GM21737 (cell line): ENCODE measurements around the gene SELENOO.

Experiments
- ATAC-seq: cut with Tn5 transposase; IDR thresholded peaks from one replicate; pipeline ENCODE4 v1.9.1; 2021; ENCODE audit warnings: mild to moderate bottlenecking, moderate library complexity; ENCODE audit not compliant: unreplicated experiment

The SELENOO gene

DNA sequence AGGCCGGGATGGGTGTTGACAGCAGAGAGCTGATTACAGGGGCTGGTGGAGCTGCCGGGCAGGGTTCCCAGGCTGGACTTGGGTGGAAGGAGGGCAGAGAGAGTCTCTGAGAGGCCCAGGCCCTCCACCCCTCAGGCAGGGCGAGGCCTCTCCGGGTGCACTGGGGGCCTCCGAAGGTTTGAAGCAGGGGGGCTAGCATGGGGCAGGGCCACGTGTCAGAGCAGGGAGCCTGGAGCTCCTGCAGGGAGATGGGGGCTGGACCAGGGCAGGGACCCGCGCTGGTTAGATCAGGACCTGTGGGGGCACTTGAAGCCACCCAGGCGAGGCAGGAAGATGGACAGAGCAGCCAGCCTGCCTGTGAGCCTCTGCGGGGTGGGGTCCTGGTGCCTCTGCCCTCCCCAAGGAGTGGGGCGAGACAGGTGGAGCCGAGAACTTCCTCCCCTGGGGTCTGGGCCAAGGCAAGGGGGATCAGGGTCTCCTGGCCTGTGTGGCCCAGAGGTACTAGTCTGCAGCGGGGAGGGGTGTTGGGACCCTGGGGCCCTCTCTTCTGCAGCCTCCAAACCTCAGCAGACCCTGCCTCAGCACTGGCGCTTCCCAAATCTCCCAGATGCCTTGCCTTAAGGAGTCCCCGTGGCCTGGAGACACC, 29.4 kb upstream of the SELENOO start:
- no peak for ATAC-seq

DNA sequence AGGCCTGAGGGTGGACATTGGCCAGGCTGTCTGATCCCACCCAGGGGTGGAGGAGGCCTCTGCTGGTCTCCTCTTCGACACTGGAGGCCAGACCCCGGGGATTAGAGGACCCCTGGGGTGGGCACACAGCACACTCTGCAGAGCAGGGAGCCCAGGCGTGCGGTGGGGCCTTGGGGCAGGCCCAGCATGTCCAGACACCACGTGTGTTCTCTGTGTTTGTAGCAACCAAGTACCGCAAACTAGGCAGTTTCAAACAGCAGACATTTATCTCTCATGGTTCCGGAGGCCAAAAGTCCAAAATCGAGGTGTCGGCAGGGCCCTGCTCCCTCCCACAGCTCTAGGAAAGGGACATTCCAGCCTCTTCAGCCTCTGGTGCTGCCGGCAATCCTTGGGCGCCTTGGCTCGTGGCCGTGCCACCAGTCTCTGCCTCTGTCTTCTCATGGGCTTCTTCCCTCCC, 28.8 kb upstream of the SELENOO start:
- no peak for ATAC-seq

- no peak for ATAC-seq
These were observed 27.4 kb upstream of the SELENOO start for GRCh38 chr22:50173311-50173982.

DNA sequence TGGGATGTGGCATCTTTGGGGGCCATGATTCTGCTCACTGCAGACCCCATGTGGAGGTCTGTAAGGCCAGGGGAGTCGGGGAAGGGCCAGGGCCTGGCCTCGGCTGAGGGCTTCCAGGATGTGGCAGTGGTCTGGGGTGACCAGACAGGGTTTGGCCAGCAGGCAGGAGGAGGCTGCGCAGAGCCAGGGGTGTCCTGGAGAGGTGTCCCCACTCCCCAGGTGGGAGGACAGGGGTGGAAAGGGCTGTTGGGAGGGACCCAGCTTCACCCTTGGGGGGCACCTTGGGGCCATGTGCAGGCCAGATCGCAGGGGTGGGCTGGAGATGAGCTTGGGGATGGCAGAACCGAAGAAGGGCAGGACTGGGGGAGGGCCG, 26.8 kb upstream of the SELENOO start:
- no peak for ATAC-seq

GRCh38 chr22:50174382-50175190, 26.2 kb upstream of the SELENOO start:
- ATAC-seq: no peak

GRCh38 chr22:50175191-50175461, 25.7 kb upstream of the SELENOO start:
- ATAC-seq: no peak

DNA sequence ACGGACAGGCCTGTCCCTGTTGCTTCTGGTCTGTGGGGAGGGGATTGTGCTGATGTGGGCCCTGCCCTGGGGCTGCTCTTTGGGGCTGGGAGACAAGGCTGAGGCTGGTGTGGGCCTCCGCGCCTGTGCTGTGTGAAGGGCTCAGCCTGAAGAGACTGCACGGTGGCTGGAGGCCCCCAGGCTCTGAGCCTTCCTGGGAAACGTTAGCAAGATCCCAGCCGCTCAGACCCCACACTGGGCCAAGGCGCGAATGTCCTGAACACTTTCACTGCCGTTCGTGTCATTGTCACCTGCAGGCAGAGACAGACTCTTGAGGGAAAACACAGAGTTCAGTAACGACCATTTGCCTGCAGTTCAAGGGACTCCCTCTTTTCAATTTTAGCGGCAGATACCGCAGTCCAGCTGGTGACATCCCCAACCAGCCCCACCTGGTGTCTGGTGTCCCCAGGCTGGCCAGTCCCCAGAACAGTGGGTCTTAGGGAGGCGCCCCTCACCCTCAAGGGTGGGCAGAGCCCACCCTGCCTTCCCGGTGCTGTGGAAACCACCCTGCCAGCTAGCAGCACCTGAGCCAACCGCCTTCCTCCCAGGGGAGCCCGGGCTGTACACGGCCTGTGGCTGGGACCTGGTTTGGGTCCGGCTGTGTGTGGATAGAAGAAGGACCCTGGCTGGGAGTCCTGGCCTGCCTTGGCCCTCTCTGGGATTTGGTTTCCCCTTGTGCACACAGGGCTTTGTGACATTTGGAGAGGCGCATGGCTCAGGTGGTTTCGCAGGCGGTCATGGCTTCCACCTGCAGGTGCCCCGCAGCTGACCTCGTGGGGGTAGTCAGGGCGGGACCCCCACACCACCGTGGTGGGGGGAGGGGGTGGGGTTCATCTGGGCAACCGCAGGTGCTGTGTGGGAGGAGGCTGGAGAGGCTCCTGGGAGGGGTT, 24.6 kb upstream of the SELENOO start:
- ATAC-seq: no peak

GRCh38 chr22:50176850-50177536, 23.8 kb upstream of the SELENOO start:
- ATAC-seq: no peak

DNA sequence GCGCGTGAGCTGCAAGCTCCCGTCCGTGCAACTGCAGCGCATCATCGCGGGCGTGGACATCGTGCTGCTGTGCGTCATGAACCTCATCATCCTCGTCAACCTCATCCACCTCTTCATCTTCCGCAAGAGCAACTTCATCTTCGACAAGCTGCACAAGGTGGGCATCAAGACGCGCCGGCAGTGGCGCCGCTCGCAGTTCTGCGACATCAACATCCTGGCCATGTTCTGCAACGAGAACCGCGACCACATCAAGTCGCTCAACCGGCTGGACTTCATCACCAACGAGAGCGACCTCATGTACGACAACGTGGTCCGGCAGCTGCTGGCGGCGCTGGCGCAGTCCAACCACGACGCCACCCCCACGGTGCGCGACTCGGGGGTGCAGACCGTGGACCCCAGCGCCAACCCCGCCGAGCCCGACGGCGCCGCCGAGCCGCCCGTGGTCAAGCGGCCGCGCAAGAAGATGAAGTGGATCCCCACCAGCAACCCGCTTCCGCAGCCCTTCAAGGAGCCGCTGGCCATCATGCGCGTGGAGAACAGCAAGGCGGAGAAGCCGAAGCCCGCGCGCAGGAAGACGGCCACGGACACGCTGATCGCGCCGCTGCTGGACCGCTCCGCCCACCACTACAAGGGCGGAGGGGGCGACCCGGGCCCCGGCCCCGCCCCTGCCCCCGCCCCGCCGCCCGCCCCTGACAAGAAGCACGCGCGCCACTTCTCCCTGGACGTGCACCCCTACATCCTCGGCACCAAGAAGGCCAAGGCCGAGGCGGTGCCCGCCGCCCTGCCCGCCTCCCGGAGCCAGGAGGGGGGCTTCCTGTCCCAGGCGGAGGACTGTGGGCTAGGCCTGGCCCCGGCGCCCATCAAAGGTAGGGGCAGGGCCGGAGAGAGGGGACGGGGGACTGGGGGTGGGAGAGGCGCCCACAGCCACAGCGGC, 23.0 kb upstream of the SELENOO start:
- no peak for ATAC-seq

- ATAC-seq: no peak
These were observed 22.3 kb upstream of the SELENOO start for GRCh38 chr22:50178471-50178864.

- no peak for ATAC-seq
These were observed 21.6 kb upstream of the SELENOO start for GRCh38 chr22:50178871-50179869.

DNA sequence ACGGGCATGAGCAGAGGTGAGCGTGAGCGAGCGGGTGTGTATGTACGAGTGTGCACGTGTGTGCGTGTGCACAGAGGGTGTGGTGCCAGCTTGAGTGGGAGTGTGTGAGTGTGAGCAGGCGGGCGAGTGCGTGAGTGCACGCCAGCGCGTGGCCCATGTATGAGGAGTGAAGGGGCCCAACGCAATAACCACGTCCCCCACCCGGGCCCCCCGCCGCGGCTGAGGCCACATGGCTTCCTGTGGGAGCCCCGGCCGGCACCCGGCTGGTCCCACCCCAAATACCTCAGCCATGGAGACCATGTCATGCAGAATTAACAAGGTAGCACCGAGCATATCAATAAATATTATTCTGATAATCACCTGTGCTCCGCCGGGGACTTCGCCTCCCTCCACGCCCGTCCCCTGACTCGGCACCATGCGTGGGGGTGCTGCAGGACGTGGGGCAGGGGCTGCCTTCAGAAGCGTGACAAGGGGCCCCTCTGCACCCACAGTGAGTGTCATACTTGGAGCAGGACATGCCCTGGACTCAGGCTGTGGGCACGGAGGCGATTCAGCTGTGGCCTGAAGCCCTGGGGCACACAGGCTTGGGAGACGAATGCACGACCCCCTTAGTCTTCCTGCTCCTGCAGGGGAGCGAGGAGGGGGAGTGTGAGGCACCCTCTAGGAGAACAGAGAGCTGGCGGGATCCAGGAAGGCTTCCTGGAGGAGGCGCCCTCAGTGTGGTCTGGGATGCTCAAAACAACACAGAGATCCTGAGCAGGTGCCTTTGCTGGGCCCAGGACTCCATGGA, 20.7 kb upstream of the SELENOO start:
- no peak for ATAC-seq

DNA sequence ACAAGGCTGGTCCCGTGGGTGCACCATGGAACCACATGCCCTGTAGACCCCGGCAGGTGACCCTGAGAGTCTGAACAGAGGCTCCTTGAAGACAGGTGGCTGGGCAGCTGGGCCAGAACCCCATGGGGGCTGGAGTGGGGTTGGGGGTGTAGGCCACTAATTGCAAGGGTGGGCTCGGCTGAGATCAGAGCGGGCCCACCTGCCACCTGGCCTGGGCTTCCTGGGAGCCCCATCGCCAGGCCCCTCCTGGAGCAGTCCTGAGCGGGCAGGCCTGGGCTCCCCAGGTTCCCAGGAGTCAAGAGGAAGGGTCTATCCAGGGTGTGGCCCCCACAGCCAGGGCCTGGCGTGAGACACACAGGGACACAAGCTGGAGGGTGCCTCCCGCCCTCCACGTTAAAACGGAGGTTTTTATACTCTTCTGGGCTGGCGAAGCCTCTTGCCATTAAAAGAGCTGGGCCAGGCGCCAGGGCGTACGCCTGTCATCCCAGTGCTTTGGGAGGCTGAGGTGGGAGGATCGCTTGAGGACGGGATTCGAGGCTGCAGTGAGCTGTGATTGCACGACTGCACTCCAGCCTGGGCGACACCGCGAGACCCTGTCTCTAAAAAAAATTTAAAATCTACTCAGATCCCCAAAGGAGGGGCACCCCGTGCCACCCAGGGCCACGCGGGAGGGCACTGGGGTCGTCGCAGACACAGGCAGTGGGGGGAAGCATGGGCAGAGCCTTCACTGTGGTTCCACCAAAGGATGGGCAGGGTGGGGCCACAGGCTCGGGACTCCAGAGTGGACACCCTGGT, 19.9 kb upstream of the SELENOO start:
- ATAC-seq: no peak

DNA sequence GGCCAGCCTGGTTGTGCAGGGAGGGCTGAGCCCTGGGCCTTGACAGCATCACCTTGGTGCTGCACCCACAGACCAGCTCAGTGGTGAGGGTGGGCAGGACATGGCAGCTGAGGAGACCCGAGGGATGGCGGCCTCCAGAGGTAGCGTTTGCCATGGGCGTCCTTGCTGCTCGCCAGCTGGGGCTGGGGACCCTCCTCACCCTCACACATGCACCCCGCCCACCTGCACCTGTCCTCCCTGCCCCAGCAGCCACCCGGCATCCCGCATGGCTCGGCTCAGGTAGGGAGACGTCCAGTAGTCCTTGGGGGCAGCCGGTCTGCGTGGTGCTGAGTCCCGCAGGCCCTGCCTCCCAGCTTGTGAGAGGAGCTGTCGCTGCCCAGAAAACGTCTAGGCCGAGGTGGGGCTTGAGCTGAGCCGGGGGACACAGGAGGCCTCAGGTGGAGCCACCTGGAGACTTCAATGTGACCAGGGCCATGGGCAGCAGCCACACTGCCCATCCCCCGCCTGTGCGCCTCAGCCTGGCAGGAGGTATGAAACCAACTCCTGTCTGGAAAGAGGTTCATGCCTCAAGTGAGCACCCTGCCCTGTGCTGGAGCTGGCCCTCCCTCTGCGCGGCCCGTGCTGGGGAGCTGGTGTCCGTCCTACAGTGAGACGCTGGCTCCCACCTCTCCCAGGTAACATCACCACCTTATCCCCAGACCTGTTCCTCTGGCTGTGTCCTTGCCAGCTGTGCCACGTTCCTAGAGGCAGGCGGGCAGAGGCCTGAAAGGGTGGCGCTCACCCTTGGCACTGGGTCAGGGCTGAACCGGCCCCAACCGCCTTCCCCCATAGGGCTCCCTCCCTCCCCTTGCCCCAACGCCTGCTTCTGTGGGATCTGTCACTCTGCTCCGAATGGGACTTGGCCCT, 18.4 kb upstream of the SELENOO start:
- ATAC-seq: no peak

DNA sequence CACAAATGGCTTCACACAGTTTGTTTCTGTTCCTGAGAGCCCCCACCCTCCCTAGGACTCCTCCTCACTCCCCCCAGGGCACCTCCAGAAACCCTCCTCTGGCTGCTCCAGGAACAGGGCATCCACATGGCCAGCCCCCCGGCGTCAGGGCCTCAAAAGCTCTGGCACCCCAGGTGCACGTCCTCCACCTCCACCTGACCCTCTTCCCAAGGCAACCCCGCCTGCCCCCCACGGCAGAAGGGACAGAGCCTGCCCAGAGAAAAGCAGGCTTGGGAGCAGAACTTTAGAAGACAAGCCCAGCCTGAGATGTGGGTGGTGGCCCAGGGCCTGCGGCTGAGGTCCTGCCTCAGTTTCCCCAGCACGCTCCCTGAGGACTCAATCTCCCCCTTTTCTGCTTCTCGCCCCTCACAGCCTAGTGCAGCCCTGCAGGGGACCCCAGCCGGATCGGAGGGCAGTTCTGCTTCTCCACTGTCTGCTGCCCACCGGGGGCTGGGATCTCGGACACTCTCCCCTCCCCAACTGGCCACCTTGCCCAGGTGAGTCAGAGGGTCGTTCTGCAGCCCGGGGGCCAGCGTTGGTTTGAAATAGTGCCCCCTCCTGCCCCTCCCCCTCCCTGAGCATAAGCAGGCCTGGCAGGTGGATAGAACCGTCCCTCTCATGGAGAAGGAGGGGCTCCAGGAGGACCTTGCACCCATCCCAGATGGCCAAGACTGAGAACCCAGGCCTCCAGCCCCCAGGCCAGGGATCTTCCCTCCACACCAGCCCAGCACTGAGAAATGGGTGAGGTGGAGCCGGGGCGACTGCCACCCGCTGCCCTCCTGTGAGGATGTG, 17.5 kb upstream of the SELENOO start:
- no peak for ATAC-seq
